ENCODE results near the gene GZMM.
A peak's percentile ranks its signal among the peaks of the same experiment; 100 is the strongest.

The GZMM gene

DNA sequence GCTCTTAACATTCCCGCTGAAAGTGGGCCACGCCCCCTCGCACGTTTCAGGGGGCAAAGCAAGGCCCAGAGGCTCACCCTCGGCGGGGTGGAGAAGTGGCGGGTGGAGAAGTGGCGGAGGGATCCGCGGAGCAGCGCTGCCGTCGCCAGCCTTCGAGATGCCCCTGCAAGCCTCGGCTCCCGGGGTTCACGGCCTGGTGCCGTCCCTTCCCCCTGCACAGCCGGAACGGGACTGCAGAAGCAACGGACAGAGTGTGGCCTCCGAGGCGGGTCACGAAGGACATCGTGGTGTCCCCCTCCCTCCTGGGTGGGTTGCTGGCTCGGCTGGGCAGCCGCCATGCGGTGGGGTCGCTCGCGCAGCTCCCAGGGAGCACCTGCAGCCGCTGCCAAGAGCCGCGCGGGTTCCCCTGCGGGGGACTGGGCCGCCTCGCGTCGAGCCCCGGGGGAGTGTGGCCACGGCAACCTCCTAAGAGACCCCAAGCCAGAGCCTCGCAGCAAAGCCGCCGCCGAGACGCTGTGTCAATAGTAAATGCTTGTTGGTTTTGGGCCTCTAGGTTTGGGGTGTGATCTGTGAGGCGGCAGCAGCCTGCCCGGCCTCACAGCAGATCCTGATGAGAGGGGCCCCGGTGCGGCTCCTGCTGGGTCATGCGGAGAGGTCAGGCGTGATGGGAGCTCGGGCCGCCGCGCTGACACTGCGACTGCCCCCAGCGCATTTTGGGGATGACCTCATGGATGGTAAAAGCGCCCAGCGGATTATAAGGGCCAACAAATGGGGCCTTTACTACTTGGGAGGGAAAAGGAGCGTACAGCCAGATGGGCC, 31.1 kb upstream of the GZMM start:
- DNase-seq (ENCODE audit: low read depth in 2 of 2) = no peak

GRCh38 chr19:513368-514165, 30.3 kb upstream of the GZMM start:
- DNase-seq (ENCODE audit: low read depth in 2 of 2) = no peak

DNA sequence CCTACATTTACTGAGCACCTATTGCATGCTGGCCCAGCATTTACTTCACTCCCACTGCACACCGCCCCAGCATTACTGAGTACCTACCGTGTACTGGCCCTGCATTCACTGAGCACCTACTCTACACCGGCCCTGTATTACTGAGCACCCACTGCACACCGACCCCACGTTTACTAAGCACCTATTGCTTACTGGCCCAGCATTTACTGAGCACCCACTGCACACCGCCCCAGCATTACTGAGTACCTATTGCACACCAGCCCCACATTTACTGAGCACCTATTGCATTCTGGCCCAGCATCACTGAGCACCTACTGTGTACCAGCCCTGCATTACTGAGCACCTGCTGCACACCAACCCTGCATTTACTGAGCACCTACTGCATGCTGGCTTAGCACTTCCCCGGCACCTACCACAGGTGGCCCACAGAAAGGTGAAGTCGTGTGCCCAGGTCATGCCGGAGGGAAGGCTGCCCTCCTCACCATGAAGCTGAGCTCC, 29.6 kb upstream of the GZMM start:
- no peak for DNase-seq (ENCODE audit: low read depth in 2 of 2)

DNA sequence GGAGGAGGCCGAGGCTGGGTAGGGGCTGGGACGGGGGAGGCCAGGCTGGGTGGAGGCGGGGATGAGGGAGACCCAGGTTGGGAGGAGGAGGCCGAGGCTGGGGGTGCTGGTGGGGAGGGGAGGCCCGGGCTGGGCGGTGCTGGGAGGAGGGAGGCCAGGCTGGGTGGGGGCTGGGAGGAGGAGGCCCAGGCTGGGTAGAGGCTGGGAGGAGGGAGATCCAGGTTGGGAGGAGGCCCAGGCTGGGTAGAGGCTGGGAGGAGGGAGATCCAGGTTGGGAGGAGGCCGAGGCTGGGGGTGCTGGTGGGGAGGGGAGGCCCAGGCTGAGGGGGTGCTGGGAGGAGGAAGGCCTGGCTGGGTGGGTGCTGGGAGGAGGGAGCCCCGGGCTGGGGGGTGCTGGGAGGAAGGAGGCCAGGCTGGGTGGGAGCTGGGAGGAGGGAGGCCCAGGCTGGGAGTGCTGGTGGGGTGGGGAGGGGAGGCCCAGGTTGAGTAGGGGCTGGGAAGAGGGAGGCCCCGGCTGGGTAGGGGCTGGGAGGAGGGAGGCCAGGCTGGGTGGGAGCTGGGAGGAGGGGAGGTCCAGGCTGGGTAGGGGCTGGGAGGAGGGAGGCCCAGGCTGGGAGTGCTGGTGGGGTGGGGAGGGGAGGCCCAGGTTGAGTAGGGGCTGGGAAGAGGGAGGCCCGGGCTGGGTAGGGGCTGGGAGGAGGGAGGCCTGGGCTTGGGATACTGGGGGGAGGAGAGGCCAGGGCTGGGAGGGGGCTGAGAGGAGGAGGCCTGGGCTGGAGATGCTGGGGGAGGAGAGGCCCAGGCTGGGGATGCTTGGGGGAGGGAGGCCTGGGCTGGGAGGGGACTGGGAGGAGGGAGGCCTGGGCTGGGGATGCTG, 25.9 kb upstream of the GZMM start:
- DNase-seq (ENCODE audit: low read depth in 2 of 2) = no peak

GRCh38 chr19:518598-519231, 25.1 kb upstream of the GZMM start:
- DNase-seq (ENCODE audit: low read depth in 2 of 2) = no peak

GRCh38 chr19:519449-519865, 24.4 kb upstream of the GZMM start:
- no peak for DNase-seq (ENCODE audit: low read depth in 2 of 2)

- DNase-seq (ENCODE audit: low read depth in 2 of 2) = no peak
These were observed 21.1 kb upstream of the GZMM start for GRCh38 chr19:522726-523125.

DNA sequence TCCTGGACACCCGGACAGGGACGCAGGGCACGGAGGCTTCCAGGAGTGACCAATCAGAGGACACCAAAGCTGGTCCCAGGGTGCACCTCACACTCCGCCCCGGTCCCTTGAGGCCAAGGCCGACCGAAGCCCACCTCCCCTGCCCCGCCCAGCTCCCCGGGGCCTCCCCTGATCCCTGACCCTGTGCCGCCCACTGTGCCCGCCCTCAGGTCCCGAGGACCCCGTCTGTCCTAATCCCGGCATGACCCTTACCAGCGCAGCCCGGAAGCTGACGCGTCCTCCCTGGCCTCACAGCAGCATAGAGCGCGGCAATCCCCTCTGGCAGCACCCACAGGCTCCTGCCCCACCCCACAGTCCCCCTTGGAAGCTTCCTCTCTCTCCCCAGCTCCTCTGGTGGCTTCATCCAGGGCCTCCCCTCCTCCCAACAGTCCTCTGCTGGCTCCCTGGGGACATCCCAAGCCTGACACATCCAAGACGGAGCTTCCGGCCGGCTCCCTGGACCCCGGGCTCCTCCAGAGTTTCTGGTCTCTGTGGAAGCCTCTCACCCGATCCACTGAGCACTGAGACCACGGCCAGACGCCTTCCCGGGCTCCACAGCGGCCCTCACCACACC, 19.7 kb upstream of the GZMM start:
- DNase-seq (ENCODE audit: low read depth in 2 of 2) = no peak

- no peak for DNase-seq (ENCODE audit: low read depth in 2 of 2)
These were observed 18.8 kb upstream of the GZMM start for GRCh38 chr19:525029-525428.

DNA sequence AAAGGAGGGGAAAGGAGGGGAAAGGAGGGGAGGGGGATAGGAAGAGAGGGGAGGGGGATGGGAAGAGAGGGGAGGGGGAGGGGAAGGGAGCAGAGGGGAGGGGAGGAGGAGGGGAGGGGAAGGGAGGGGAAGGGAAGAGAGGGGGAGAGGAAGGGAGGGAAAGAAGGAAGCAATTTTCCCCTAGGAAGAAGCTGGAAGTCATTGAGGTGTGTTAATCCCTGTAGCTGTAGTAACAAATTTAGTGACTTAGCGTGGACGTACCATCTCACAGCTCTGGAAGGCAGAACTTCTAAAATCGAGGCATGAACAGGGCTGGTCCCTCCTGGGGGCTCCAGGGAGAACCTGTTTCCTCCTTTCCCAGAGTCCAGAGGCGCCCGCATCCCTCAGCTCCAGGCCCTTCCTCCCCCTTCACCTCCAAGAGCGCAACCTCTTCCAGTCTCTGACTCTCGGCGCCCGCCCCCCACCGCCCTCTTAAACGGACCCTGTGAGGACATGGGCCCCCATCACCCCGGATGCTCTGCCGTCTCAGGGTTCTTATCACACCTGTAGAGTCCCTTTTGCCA, 17.9 kb upstream of the GZMM start:
- no peak for DNase-seq (ENCODE audit: low read depth in 2 of 2)

- no peak for DNase-seq (ENCODE audit: low read depth in 2 of 2)
These were observed 13.5 kb upstream of the GZMM start for GRCh38 chr19:530134-531008.

- DNase-seq (ENCODE audit: low read depth in 2 of 2) = peak; percentile 75 to 81
These were observed 12.7 kb upstream of the GZMM start for GRCh38 chr19:531009-531752.

GRCh38 chr19:531753-532560, 11.9 kb upstream of the GZMM start, which contains the start of gene CDC34:
Gene CDC34 (plus strand): TSS chr19:531760. CDS start chr19:531932, 172 bp downstream.
- no peak for DNase-seq (ENCODE audit: low read depth in 2 of 2)

- no peak for DNase-seq (ENCODE audit: low read depth in 2 of 2)
These were observed 11.1 kb upstream of the GZMM start for GRCh38 chr19:532561-533363.

GRCh38 chr19:533364-534058, 10.3 kb upstream of the GZMM start:
- no peak for DNase-seq (ENCODE audit: low read depth in 2 of 2)

GRCh38 chr19:534088-534487, 9.8 kb upstream of the GZMM start:
- no peak for DNase-seq (ENCODE audit: low read depth in 2 of 2)

All from stimulated activated CD4-positive, alpha-beta T cell treated with anti-CD3 and anti-CD28 coated beads, Interleukin-12 subunit alpha, Interleukin-12 subunit beta, amount 100 ng/mL, for 24 hours (primary cell).